ENCODE measurements around the gene KRT80.

DNA sequence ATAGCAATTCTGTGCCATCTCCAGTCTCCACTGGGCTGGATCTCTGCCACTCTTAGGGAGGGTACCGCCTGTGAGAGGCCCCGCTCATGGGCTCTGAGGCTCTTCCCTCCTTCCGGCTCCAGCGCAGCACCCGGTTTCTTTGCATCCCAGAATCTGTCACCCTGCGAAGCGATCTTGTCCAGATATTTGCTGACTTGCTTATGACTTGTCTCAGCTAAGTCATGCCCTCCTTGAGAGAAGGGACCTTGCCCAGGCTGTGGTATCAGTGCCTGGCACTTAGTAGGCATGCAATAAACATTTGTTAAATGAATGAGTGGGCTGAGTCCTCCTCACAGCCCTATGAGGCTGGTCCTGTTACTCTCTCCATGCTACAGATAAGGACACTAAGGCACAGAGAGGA is 13.4 kb downstream of the KRT80 start:
- TF ChIP-seq POLR2AphosphoS5 (IDR thresholded peaks at IDR 0.05; ENCODE audit: low read depth): no peak
- no peak for TF ChIP-seq CTCF (conservative IDR thresholded peaks at IDR 0.05; ENCODE audit: low read depth in 2 of 2)
- no peak for TF ChIP-seq EZH2 (IDR thresholded peaks at IDR 0.05; ENCODE audit: low read depth, unreplicated experiment)
- TF ChIP-seq ZNF114 (CRISPR knock-in tag; IDR thresholded peaks at IDR 0.05): no peak
- TF ChIP-seq JUNB (IDR thresholded peaks at IDR 0.05; ENCODE audit: unreplicated experiment): no peak
- no peak for TF ChIP-seq REST (IDR thresholded peaks at IDR 0.05; ENCODE audit: unreplicated experiment)
- no peak for TF ChIP-seq CREB1 (CRISPR knock-in tag; IDR thresholded peaks at IDR 0.05; ENCODE audit: low read depth)
- TF ChIP-seq EZH2phosphoT487 (IDR thresholded peaks at IDR 0.05; ENCODE audit: unreplicated experiment): no peak
- no peak for TF ChIP-seq ZNF462 (CRISPR knock-in tag; IDR thresholded peaks at IDR 0.05)
- TF ChIP-seq ZNF331 (CRISPR knock-in tag; IDR thresholded peaks at IDR 0.05; ENCODE audit: low read depth): no peak
- TF ChIP-seq STAT1 (IDR thresholded peaks at IDR 0.05; ENCODE audit: unreplicated experiment): no peak
- TF ChIP-seq ETS1 (IDR thresholded peaks at IDR 0.05): no peak
- no peak for TF ChIP-seq NANOG (IDR thresholded peaks at IDR 0.05; ENCODE audit: borderline replicate concordance)

Data from GM23338 (cell line).